ES-I3 (cell line): ENCODE data around the gene PGM5.

Source experiments
- H3K36me3 ChIP-seq: 2 replicates; pipeline ENCODE4 v1.6.1; 2013; ENCODE audit warnings: mild to moderate bottlenecking, low read length, control low read depth, moderate library complexity; ENCODE audit not compliant: insufficient read depth
- H3K4me1 ChIP-seq: 2 replicates; pipeline ENCODE4 v1.6.1; 2013; ENCODE audit warnings: mild to moderate bottlenecking, control low read depth, low read length; ENCODE audit not compliant: insufficient read depth
- H3K9ac ChIP-seq: 2 replicates; pipeline ENCODE4 v1.6.1; 2013; ENCODE audit warnings: low read depth, mild to moderate bottlenecking, low read length, moderate library complexity
- H3K9me3 ChIP-seq: 2 replicates; pipeline ENCODE4 v1.6.1; 2013; ENCODE audit warnings: mild to moderate bottlenecking, low read length, moderate library complexity; ENCODE audit not compliant: control insufficient read depth, insufficient read depth

The PGM5 gene

DNA sequence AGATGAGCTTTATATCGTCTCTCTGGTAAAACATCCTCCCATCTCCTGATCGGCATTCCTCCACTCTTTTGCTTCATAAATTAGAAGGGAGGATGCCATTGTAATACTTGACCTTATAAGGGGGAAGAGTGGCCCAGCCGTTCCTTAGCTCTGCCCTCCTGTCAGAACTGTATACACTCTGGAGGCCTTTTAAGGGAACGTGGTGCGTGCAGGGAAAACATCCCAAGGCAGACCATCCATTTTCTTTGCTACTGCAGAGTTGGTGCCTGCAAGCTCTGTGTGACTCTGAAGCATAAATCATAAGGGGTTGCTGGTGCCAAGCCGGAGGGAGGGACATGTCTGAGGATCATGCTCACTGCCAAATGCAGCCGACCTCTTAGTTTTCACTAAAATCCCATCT is 90.4 kb downstream of the PGM5 start:
- H3K9ac ChIP-seq, result no peak overlapping the region
- H3K36me3 ChIP-seq, result no peaks in the 10 kb centered on the region
- H3K4me1 ChIP-seq, result no peaks in the 10 kb centered on the region
- H3K9me3 ChIP-seq, result no peaks in the 10 kb centered on the region

- no peak overlapping the region for H3K9ac ChIP-seq
- H3K36me3 ChIP-seq, result no peaks in the 10 kb centered on the region
- no peaks in the 10 kb centered on the region for H3K4me1 ChIP-seq
- no peaks in the 10 kb centered on the region for H3K9me3 ChIP-seq
These were observed 91.2 kb downstream of the PGM5 start for GRCh38 chr9:68447611-68448010.

DNA sequence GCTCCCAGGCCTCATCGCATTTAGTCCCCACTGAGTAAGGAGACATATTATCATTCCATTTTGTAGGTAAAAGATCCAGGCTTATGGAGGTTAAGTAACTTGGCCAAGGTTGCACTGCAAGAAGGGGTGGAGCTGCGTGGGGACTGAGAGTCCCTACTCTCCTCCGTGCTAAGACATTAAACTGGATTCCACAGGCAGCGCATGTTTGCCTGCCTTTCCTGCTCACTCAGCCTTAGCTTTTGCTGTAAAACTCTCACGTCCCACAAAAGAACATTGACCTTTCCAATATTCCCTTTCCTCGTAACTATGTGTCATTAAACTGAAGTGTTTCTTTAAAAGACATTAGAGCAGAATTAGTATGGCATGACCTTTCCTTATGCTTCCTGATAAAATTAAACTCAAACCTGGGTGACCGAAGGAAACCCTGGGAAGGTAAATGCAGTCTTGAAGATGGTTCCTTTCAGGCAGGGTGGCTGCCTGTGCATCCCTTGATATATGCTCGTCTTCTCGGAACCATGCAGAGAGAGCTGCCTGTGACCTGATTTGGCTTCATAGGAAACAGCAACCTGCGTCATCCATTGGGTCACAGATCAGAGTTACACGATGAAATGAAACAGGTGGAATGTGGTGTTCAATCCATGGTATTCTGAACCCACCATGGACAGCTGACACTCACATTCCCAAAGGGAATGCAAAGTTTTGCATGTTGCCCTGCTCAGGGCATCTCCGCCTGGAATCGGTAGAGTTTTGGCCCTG is 98.3 kb downstream of the PGM5 start:
- Histone ChIP-seq H3K36me3 (no peaks in the 10 kb centered on the region), H3K9me3 (no peaks in the 10 kb centered on the region), H3K4me1 (no peaks in the 10 kb centered on the region), H3K9ac (no peak overlapping the region)

DNA sequence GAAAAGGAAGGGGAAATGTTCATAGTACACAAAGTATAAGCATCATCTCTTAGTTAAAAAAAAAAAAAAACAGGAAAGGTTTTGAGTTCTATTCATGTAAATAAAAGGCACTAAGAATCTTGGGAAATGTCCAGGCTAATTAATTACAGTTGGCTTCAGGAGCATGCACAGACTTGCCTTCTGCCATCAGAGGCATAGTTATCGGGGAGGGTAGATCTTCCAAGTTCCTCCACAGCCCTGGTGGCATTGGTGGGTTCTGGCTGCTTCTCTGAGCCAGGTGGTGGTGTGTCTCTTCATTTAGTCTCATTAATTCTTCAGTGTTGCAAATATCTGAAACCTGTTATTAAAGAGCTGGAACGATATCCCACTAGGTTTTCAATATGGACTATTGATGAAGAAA is 99.0 kb downstream of the PGM5 start:
- no peaks in the 10 kb centered on the region for H3K9me3 ChIP-seq
- H3K36me3 ChIP-seq, result no peaks in the 10 kb centered on the region
- no peak overlapping the region for H3K9ac ChIP-seq
- H3K4me1 ChIP-seq, result no peaks in the 10 kb centered on the region

GRCh38 chr9:68457803-68458202 is 101.4 kb downstream of the PGM5 start:
- H3K9me3 ChIP-seq, result no peaks in the 10 kb centered on the region

GRCh38 chr9:68458918-68459317 is 102.5 kb downstream of the PGM5 start:
- no peaks in the 10 kb centered on the region for H3K9me3 ChIP-seq
- no peaks in the 10 kb centered on the region for H3K36me3 ChIP-seq
- H3K9ac ChIP-seq, result no peak overlapping the region
- H3K4me1 ChIP-seq, result peaks cover 6% of the 10 kb centered on the region; the same call in 1 of the 2 replicates

More at GRCh38 chr9:68457803-68458202, 101.4 kb downstream of the PGM5 start:
- H3K36me3 ChIP-seq, result no peaks in the 10 kb centered on the region
- peaks cover 6% of the 10 kb centered on the region; the same call in 1 of the 2 replicates for H3K4me1 ChIP-seq
- no peak overlapping the region for H3K9ac ChIP-seq

DNA sequence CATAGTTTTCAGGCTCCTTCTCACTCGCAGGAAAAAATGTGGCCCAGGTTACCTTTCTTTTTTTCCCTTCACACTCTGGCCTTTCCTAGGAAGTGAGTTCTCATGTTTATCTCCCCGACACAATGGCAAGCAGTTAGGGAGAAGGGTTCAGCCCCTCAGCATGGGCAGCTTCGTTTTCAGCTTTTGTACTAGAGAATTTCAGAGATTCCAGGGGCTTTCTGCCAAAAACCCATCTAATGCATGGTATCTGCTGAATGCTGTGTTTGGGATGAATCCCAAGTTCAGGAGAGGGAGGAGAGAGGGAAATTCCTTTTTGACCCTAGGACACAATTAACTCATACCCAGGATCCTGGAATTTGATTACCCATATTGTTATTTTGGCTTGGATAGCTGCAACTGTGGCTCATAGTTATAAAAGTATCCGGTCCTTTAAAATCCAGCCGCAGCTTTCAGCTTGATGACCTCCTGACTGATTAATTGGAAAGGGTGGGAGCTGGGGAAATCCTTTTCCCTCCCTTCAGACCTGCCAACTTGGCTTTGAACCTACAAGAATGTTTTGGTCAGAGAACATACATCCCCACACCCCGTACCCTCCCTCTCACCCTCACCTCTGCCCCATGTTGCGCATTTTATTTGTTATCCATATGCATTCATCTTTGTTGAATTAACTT is 105.8 kb downstream of the PGM5 start:
- Histone ChIP-seq H3K9me3 (no peaks in the 10 kb centered on the region), H3K9ac (no peak overlapping the region), H3K4me1 (peaks cover 6% of the 10 kb centered on the region; the same call in 1 of the 2 replicates), H3K36me3 (no peaks in the 10 kb centered on the region)

- Histone ChIP-seq H3K4me1 (no peaks in the 10 kb centered on the region), H3K9ac (no peak overlapping the region), H3K9me3 (no peaks in the 10 kb centered on the region), H3K36me3 (no peaks in the 10 kb centered on the region)
These were observed 113.7 kb downstream of the PGM5 start for GRCh38 chr9:68470067-68470466.

DNA sequence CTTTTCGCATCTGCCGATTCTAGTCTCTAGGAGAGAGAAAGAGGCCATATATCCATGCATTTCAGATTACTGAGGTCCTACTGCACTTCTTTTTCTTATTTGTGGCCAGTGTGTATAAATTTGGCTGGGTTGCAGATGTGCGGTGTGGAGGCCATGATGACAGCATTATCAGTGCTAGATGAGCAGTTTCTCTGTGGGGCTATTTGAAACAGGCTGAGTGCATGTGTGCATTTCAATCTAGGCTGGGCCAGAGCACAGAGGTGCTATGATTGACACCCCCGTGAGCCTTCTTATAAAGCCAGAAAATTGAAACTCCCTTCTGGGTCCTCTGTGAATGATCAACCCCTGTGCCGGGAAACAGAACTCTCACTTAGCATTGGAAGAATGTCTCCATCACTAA is 114.2 kb downstream of the PGM5 start:
- Histone ChIP-seq H3K4me1 (no peaks in the 10 kb centered on the region), H3K9me3 (no peaks in the 10 kb centered on the region), H3K9ac (no peak overlapping the region), H3K36me3 (no peaks in the 10 kb centered on the region)

DNA sequence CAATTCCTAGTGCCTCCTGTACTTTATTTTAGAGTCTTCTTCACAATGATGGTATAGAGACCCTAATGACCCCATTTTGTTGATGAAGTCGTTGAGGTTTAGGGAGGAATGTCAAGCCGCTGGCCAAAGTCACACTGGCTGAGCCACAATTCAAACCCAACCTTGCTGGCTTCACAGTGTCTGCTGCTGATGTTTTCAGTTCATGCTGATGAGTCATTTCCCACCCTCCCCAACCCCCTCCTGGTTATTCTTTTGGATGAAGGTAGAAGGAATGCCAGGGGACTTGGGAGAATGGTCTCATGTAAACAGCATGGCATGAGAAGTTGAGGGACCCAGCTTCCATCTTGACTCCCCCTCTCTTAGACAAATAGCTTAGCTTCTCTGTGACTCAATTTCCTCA is 115.7 kb downstream of the PGM5 start:
- H3K9ac ChIP-seq, result no peak overlapping the region
- H3K4me1 ChIP-seq, result no peaks in the 10 kb centered on the region
- H3K9me3 ChIP-seq, result no peaks in the 10 kb centered on the region
- no peaks in the 10 kb centered on the region for H3K36me3 ChIP-seq

- H3K4me1 ChIP-seq, result no peaks in the 10 kb centered on the region
- H3K9me3 ChIP-seq, result no peaks in the 10 kb centered on the region
- H3K9ac ChIP-seq, result no peak overlapping the region
- no peaks in the 10 kb centered on the region for H3K36me3 ChIP-seq
These were observed 117.4 kb downstream of the PGM5 start for GRCh38 chr9:68473790-68474189.

GRCh38 chr9:68476422-68476821 is 120.0 kb downstream of the PGM5 start:
- H3K9ac ChIP-seq, result no peak overlapping the region
- no peaks in the 10 kb centered on the region for H3K36me3 ChIP-seq
- H3K9me3 ChIP-seq, result no peaks in the 10 kb centered on the region
- H3K4me1 ChIP-seq, result no peaks in the 10 kb centered on the region

- Histone ChIP-seq H3K9ac (no peak overlapping the region), H3K9me3 (no peaks in the 10 kb centered on the region), H3K4me1 (no peaks in the 10 kb centered on the region), H3K36me3 (no peaks in the 10 kb centered on the region)
These were observed 120.4 kb downstream of the PGM5 start for GRCh38 chr9:68476847-68477246.

- no peaks in the 10 kb centered on the region for H3K9me3 ChIP-seq
- H3K36me3 ChIP-seq, result no peaks in the 10 kb centered on the region
- no peaks in the 10 kb centered on the region for H3K4me1 ChIP-seq
- H3K9ac ChIP-seq, result no peak overlapping the region
These were observed 124.4 kb downstream of the PGM5 start for GRCh38 chr9:68480807-68481206.

- Histone ChIP-seq H3K36me3 (no peaks in the 10 kb centered on the region), H3K4me1 (no peaks in the 10 kb centered on the region), H3K9ac (no peak overlapping the region), H3K9me3 (no peaks in the 10 kb centered on the region)
These were observed 126.1 kb downstream of the PGM5 start for GRCh38 chr9:68482548-68482947.
